CD8-positive, alpha-beta memory T cell (primary cell): ENCODE measurements around the gene TFAM. TPM values are rescaled to one million over a fixed set of nuclear protein-coding genes. Genes with fewer than 3 reads are reported as not detected.
"Not testable (repeated sequence)": the region's sequence is repeated elsewhere in the genome, so short reads cannot be mapped to it uniquely, and the experiment has no call there.

Experiments used
- CTCF ChIA-PET: fragments of 350-600 bp; sonication (Branson Sonifier 250); formaldehyde crosslinking; loops from one replicate; lab custom pipeline; 2021; ENCODE audit warnings: antibody characterized with exemption; lab: Charles Lee
- POLR2A ChIA-PET: fragments of 350-600 bp; sonication (Branson Sonifier 250); formaldehyde crosslinking; loops from one replicate; lab custom pipeline; 2021; ENCODE audit warnings: antibody characterized with exemption; lab: Charles Lee
- DNase-seq, 5 donors: peaks; one replicate each; pipeline versions ENCODE4 v3.0.0 to v3.0.0-alpha.2; 2020 to 2022; ENCODE audit warnings: mixed read lengths in 1 of 5
- H3K27ac ChIP-seq: one replicate; pipeline ENCODE4 v1.7.0; 2013; ENCODE audit warnings: low read depth, mild to moderate bottlenecking, low read length, moderate library complexity
- H3K27me3 ChIP-seq: 2 replicates; pipeline ENCODE4 v1.7.0; 2013; ENCODE audit warnings: low read length, mild to moderate bottlenecking; ENCODE audit not compliant: insufficient read depth, poor library complexity, severe bottlenecking
- H3K36me3 ChIP-seq: 2 replicates; pipeline ENCODE4 v1.7.0; 2013; ENCODE audit warnings: mild to moderate bottlenecking, low read length, moderate library complexity; ENCODE audit not compliant: insufficient read depth
- H3K4me1 ChIP-seq: 2 replicates; pipeline ENCODE4 v1.7.0; 2013; ENCODE audit warnings: mild to moderate bottlenecking, low read length, moderate library complexity; ENCODE audit not compliant: insufficient read depth
- H3K4me3 ChIP-seq: 2 replicates; pipeline ENCODE4 v1.7.0; 2013; ENCODE audit warnings: mild to moderate bottlenecking, low read length
- H3K9me3 ChIP-seq: 2 replicates; pipeline ENCODE4 v1.7.0; 2013; ENCODE audit warnings: mild to moderate bottlenecking, low read length
- H3K27ac Mint-ChIP-seq, 8 donors: one replicate each; pipeline ENCODE4 v1.8.0; 2020 to 2021; ENCODE audit warnings: mixed read lengths in 8 of 8, mild to moderate bottlenecking in 6 of 8, inconsistent platforms in 3 of 8, moderate library complexity in 3 of 8
- H3K27me3 Mint-ChIP-seq, 2 donors: one replicate each; pipeline ENCODE4 v1.8.0; 2020 to 2021; ENCODE audit warnings: mixed read lengths in 2 of 2, mild to moderate bottlenecking in 1 of 2, moderate library complexity in 1 of 2
- H3K36me3 Mint-ChIP-seq, 3 donors: one replicate each; pipeline ENCODE4 v1.8.0; 2020 to 2021; ENCODE audit warnings: mixed read lengths in 3 of 3, inconsistent platforms in 1 of 3, mild to moderate bottlenecking in 1 of 3
- H3K4me1 Mint-ChIP-seq, 3 donors: one replicate each; pipeline ENCODE4 v1.8.0; 2020 to 2021; ENCODE audit warnings: mixed read lengths in 3 of 3, inconsistent platforms in 1 of 3, mild to moderate bottlenecking in 1 of 3
- H3K4me3 Mint-ChIP-seq, 7 donors: one replicate each; pipeline ENCODE4 v1.8.0; 2020 to 2021; ENCODE audit warnings: mixed read lengths in 7 of 7, mild to moderate bottlenecking in 6 of 7, moderate library complexity in 4 of 7, inconsistent platforms in 2 of 7
- H3K9me3 Mint-ChIP-seq, 5 donors: one replicate each; pipeline ENCODE4 v1.8.0; 2020 to 2022; ENCODE audit warnings: mixed read lengths in 5 of 5, mild to moderate bottlenecking in 3 of 5, moderate library complexity in 2 of 5, inconsistent platforms in 1 of 5
- polyA plus RNA-seq: library from polyadenylated mRNA; unstranded; fragments of 300-500 nt; fragmentation: Illumina TruSeq; gene quantifications from one replicate; pipeline ENCODE4 v1.2.3, GENCODE V29; 2021
- total RNA-seq, 2 experiments: library from RNA; stranded (reverse); gene quantifications; one replicate each; pipeline ENCODE4 v1.2.3, GENCODE V29; 2021

Gene TFAM
- total and polyA plus RNA-seq, 3 experiments from 2014 or later, result 50.6 to 136 (median 124) TPM

- H3K9me3 ChIP-seq, H3K27ac ChIP-seq, DNase-seq, H3K36me3 Mint-ChIP-seq, H3K27me3 ChIP-seq, POLR2A ChIA-PET, H3K36me3 ChIP-seq, H3K4me1 Mint-ChIP-seq, H3K4me3 ChIP-seq, H3K9me3 Mint-ChIP-seq, H3K4me3 Mint-ChIP-seq, CTCF ChIA-PET, H3K4me1 ChIP-seq, H3K27ac Mint-ChIP-seq: not testable (repeated sequence)
- H3K27me3 Mint-ChIP-seq, result peaks cover 2 to 17% of the 10 kb centered on the region in 2 donors
Observed at GRCh38 chr10:58417902-58418301, 32.7 kb downstream of the TFAM start.

GRCh38 chr10:58424176-58424575 lies 39.0 kb downstream of the TFAM start:
- peaks cover 10 to 18% of the 10 kb centered on the region in 2 donors for H3K27me3 Mint-ChIP-seq
- DNase-seq, result no peak
- no peaks in the 10 kb centered on the region for H3K36me3 Mint-ChIP-seq
- H3K9me3 Mint-ChIP-seq, result peaks cover 5 to 16% (median 7%) of the 10 kb centered on the region in 5 donors
- Histone ChIP-seq H3K36me3 (no peaks in the 10 kb centered on the region), H3K9me3 (no peaks in the 10 kb centered on the region), H3K27me3 (no peaks in the 10 kb centered on the region), H3K4me3 (no peak overlapping the region), H3K4me1 (no peaks in the 10 kb centered on the region), H3K27ac (no peak overlapping the region)
- POLR2A ChIA-PET, result no interaction called here
- CTCF ChIA-PET, result no interaction called here
- H3K4me1 Mint-ChIP-seq, result no peaks in the 10 kb centered on the region
- no peak overlapping the region for H3K27ac Mint-ChIP-seq
- H3K4me3 Mint-ChIP-seq, result no peak overlapping the region

GRCh38 chr10:58428436-58428835 lies 43.2 kb downstream of the TFAM start:
- H3K4me1 ChIP-seq, H3K4me3 Mint-ChIP-seq, DNase-seq, H3K9me3 ChIP-seq, H3K36me3 Mint-ChIP-seq, CTCF ChIA-PET, H3K36me3 ChIP-seq, H3K27ac ChIP-seq, POLR2A ChIA-PET, H3K4me1 Mint-ChIP-seq, H3K4me3 ChIP-seq, H3K27ac Mint-ChIP-seq, H3K27me3 ChIP-seq: not testable (repeated sequence)
- Mint-ChIP-seq H3K27me3 (peaks cover 17 to 22% of the 10 kb centered on the region in 2 donors), H3K9me3 (peaks cover 0 to 11% (median 5%) of the 10 kb centered on the region in 5 donors)

DNA sequence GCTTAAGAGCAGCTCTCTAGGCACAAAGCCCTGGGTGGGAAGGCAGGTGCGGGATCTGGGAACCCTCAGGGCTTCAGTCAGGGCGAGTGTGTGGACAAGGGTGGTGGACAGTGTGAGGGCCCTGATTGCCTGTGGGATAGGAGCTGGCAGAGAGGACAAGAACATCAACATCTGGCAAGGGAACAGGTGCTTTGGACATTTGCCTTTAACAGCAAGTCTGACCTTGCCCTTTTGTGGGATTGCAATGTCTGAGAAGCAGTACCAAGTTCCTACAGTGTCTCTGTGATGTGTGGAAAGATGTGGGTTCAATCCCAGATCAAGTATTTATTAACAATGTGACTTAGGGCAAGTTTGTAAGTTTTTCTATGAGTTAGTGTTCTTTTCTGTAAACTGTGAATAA lies 46.7 kb downstream of the TFAM start:
- no peaks in the 10 kb centered on the region for H3K27me3 ChIP-seq
- Mint-ChIP-seq H3K9me3 (peaks cover 0 to 4% (median 0%) of the 10 kb centered on the region in 5 donors), H3K27ac (no peak overlapping the region), H3K36me3 (no peaks in the 10 kb centered on the region), H3K4me1 (peaks cover 11 to 17% (median 14%) of the 10 kb centered on the region in 3 donors), H3K27me3 (peaks cover 12 to 13% of the 10 kb centered on the region in 2 donors), H3K4me3 (no peak overlapping the region)
- H3K36me3 ChIP-seq, result no peaks in the 10 kb centered on the region
- H3K9me3 ChIP-seq, result no peaks in the 10 kb centered on the region
- peaks cover 5% of the 10 kb centered on the region for H3K4me1 ChIP-seq
- no peak for DNase-seq
- POLR2A ChIA-PET, result no interaction called here
- no peak overlapping the region for H3K4me3 ChIP-seq
- CTCF ChIA-PET, result no interaction called here
- no peak overlapping the region for H3K27ac ChIP-seq

DNA sequence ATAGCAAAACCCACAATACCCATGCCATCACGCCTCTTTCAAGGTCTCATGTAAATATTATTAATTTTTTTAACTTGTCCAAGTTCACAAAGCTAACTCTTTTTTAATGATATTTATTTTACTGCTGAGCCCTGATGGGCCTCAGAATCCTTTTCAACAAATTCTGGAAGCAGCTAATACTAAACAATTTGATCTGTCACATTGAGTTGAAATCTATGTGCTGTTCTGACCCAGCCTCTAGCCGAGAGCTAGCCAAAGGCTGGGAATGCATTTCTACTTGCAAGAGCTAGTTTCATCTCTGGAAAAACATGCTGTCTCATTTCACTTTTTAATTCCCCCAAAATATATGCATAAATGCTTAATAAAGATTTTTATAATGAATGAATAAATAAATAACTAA lies 47.9 kb downstream of the TFAM start:
- H3K4me1 Mint-ChIP-seq, result peaks cover 11 to 18% (median 14%) of the 10 kb centered on the region in 3 donors
- H3K4me3 ChIP-seq, result no peak overlapping the region
- H3K27me3 ChIP-seq, result no peaks in the 10 kb centered on the region
- H3K27ac ChIP-seq, result no peak overlapping the region
- peaks cover 0 to 3% (median 0%) of the 10 kb centered on the region in 5 donors for H3K9me3 Mint-ChIP-seq
- peaks cover 5% of the 10 kb centered on the region for H3K4me1 ChIP-seq
- H3K36me3 ChIP-seq, result no peaks in the 10 kb centered on the region
- peaks cover 9 to 10% of the 10 kb centered on the region in 2 donors for H3K27me3 Mint-ChIP-seq
- DNase-seq, result no peak
- H3K27ac Mint-ChIP-seq, result no peak overlapping the region
- no peaks in the 10 kb centered on the region for H3K9me3 ChIP-seq
- no peaks in the 10 kb centered on the region for H3K36me3 Mint-ChIP-seq
- H3K4me3 Mint-ChIP-seq, result no peak overlapping the region
- CTCF ChIA-PET, result no interaction called here
- POLR2A ChIA-PET, result no interaction called here

GRCh38 chr10:58433571-58433970 lies 48.4 kb downstream of the TFAM start:
- no peak overlapping the region for H3K27ac Mint-ChIP-seq
- Histone ChIP-seq H3K4me1 (peaks cover 5% of the 10 kb centered on the region), H3K9me3 (no peaks in the 10 kb centered on the region), H3K27ac (no peak overlapping the region), H3K4me3 (no peak overlapping the region), H3K36me3 (no peaks in the 10 kb centered on the region), H3K27me3 (no peaks in the 10 kb centered on the region)
- H3K4me1 Mint-ChIP-seq, result peaks cover 11 to 18% (median 14%) of the 10 kb centered on the region in 3 donors
- H3K36me3 Mint-ChIP-seq, result no peaks in the 10 kb centered on the region
- peaks cover 9 to 10% of the 10 kb centered on the region in 2 donors for H3K27me3 Mint-ChIP-seq
- no peak overlapping the region for H3K4me3 Mint-ChIP-seq
- ChIA-PET CTCF (no interaction called here), POLR2A (no interaction called here)
- peaks cover 0 to 3% (median 0%) of the 10 kb centered on the region in 5 donors for H3K9me3 Mint-ChIP-seq
- DNase-seq, result no peak

- H3K27ac Mint-ChIP-seq, result peak overlapping the region in 2 of 8 donors; percentile 23 to 45
- Histone ChIP-seq H3K36me3 (no peaks in the 10 kb centered on the region), H3K4me3 (no peak overlapping the region), H3K4me1 (peaks cover 5% of the 10 kb centered on the region), H3K9me3 (no peaks in the 10 kb centered on the region), H3K27me3 (no peaks in the 10 kb centered on the region), H3K27ac (no peak overlapping the region)
- peaks cover 11 to 18% (median 14%) of the 10 kb centered on the region in 3 donors for H3K4me1 Mint-ChIP-seq
- ChIA-PET CTCF (interaction anchor here (1.0 to 1.9 kb wide), 2 partner anchors 108 to 136 kb away, joined by 3 to 4 read pairs; no protein-coding TSS in a partner anchor), POLR2A (no interaction called here)
- no peaks in the 10 kb centered on the region for H3K36me3 Mint-ChIP-seq
- peaks cover 10 to 11% of the 10 kb centered on the region in 2 donors for H3K27me3 Mint-ChIP-seq
- DNase-seq, result no peak
- peak overlapping the region in 3 of 7 donors; percentile 9 to 44 (median 35) for H3K4me3 Mint-ChIP-seq
- H3K9me3 Mint-ChIP-seq, result peaks cover 0 to 5% (median 5%) of the 10 kb centered on the region in 5 donors
Observed at GRCh38 chr10:58435297-58435985, 50.2 kb downstream of the TFAM start.

DNA sequence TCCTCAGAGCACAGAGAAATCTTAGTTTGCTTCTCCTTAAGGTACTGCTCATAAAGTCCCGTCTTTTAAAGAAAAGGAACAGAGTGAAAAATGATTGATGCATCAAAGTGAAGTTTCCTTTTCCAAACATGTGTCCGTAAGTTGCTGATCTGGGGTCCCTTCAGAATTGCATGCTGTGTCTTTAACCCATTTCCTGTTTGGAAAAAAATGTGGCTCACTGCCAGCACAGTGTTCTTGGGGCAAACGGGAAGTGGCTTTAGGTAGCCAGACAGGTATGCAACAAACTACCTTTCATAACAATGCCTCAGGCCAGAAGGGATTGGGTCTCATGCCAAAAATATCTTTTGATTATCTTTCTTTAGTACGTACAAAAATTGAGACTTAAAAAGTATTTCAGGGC lies 50.9 kb downstream of the TFAM start:
- CTCF ChIA-PET, result interaction anchor here (1.9 kb wide), 1 partner anchor 137 kb away, joined by 4 read pairs; no protein-coding TSS in a partner anchor
- Histone ChIP-seq H3K4me1 (peaks cover 5% of the 10 kb centered on the region), H3K27ac (no peak overlapping the region), H3K9me3 (no peaks in the 10 kb centered on the region), H3K4me3 (no peak overlapping the region), H3K27me3 (no peaks in the 10 kb centered on the region), H3K36me3 (no peaks in the 10 kb centered on the region)
- Mint-ChIP-seq H3K27me3 (peaks cover 9 to 10% of the 10 kb centered on the region in 2 donors), H3K27ac (peak overlapping the region in 1 of 8 donors; percentile 45), H3K9me3 (peaks cover 0 to 9% (median 6%) of the 10 kb centered on the region in 5 donors), H3K4me3 (peak overlapping the region in 3 of 7 donors; percentile 9 to 37 (median 23)), H3K4me1 (peaks cover 11 to 18% (median 14%) of the 10 kb centered on the region in 3 donors), H3K36me3 (no peaks in the 10 kb centered on the region)
- POLR2A ChIA-PET, result no interaction called here
- peak in 1 of 5 donors; percentile 27 for DNase-seq
